Cardiac muscle cell (in vitro differentiated cells and primary cell): ENCODE measurements around the gene CCDC174. TPM values are rescaled to one million over a fixed set of nuclear protein-coding genes. Genes with fewer than 3 reads are reported as not detected.

Experiments used
- DNase-seq, 2 donors: peaks; one replicate each; pipeline versions ENCODE4 v3.0.0 to v3.0.0-alpha.2; 2010 to 2017; ENCODE audit warnings: low read depth in 1 of 2, low spot score in 1 of 2
- H3K27ac ChIP-seq: fragments of 200-600 bp; sonication (generic); 2 replicates; pipeline ENCODE4 v1.5.1; 2016
- H3K27me3 ChIP-seq: fragments of 200-600 bp; sonication (generic); 2 replicates; pipeline ENCODE4 v1.6.0; 2016; ENCODE audit warnings: control low read depth
- H3K36me3 ChIP-seq: fragments of 200-600 bp; sonication (generic); 2 replicates; pipeline ENCODE4 v1.5.1; 2016; ENCODE audit warnings: control low read depth
- H3K4me1 ChIP-seq: fragments of 200-600 bp; sonication (generic); 2 replicates; pipeline ENCODE4 v1.8.1; 2017; ENCODE audit warnings: low read depth, mild to moderate bottlenecking, mixed run types
- H3K4me3 ChIP-seq: fragments of 200-600 bp; sonication (generic); 2 replicates; pipeline ENCODE4 v1.5.1; 2016; ENCODE audit warnings: mild to moderate bottlenecking
- H3K9me3 ChIP-seq: fragments of 200-600 bp; sonication (generic); 2 replicates; pipeline ENCODE4 v1.5.1; 2017; ENCODE audit warnings: low read depth, mild to moderate bottlenecking, control low read depth
- CTCF ChIP-seq: IDR thresholded peaks from 2 replicates; pipeline ENCODE4 v1.5.1; 2012; ENCODE audit warnings: low read depth, mild to moderate bottlenecking, low read length
- polyA plus RNA-seq: library from polyadenylated mRNA; unstranded; fragments of >200 nt; fragmentation: Nextera tagmentation; extraction: Ambion mirVana; gene quantifications from 2 replicates; pipeline ENCODE4 v1.2.1, GENCODE V29; 2016
- total RNA-seq: library from RNA; depleted of rRNA; stranded (reverse); fragments of >200 nt; gene quantifications from 2 replicates; pipeline ENCODE4 v1.2.3, GENCODE V29; 2016

Gene CCDC174
- total and polyA plus RNA-seq, 2 experiments from 2014 or later, result 18.6 to 19.2 TPM

GRCh38 chr3:14680716-14681115 lies 29.2 kb downstream of the CCDC174 start:
- Histone ChIP-seq H3K27ac (no peak overlapping the region), H3K9me3 (peaks cover 3% of the 10 kb centered on the region), H3K36me3 (no peaks in the 10 kb centered on the region), H3K4me1 (no peaks in the 10 kb centered on the region), H3K27me3 (no peaks in the 10 kb centered on the region), H3K4me3 (no peak overlapping the region)
- DNase-seq, result peak in 1 of 2 donors; percentile 85
- no peak for TF ChIP-seq CTCF

DNA sequence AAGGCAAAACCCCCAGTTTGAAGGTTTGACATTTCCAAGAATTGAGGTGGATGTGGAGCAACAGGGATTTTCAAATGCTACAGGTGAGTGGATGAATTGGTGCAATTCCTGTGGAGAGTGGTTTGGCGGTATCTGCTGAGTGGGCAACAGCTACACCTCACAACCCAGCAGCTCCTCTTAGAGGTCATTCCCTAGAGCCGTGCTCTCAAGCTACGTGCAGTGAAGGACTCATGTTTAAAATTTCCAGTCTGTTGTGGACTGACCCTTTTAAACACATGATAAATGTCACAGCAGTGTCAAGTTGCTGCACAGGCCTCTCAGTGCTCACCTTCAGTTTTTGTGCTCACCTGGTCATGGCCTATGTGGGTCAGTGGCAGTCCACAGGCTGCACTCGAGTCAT lies 32.9 kb downstream of the CCDC174 start:
- TF ChIP-seq CTCF, result no peak
- Histone ChIP-seq H3K36me3 (no peaks in the 10 kb centered on the region), H3K27ac (no peak overlapping the region), H3K4me1 (no peaks in the 10 kb centered on the region), H3K4me3 (no peak overlapping the region), H3K27me3 (no peaks in the 10 kb centered on the region), H3K9me3 (peaks cover 3% of the 10 kb centered on the region)
- no peak for DNase-seq

- no peak for DNase-seq
- Histone ChIP-seq H3K27me3 (no peaks in the 10 kb centered on the region), H3K4me1 (no peaks in the 10 kb centered on the region), H3K4me3 (no peak overlapping the region), H3K9me3 (peaks cover 3% of the 10 kb centered on the region), H3K27ac (no peak overlapping the region), H3K36me3 (no peaks in the 10 kb centered on the region)
- no peak for TF ChIP-seq CTCF
These were observed 33.6 kb downstream of the CCDC174 start for GRCh38 chr3:14685179-14685578.

DNA sequence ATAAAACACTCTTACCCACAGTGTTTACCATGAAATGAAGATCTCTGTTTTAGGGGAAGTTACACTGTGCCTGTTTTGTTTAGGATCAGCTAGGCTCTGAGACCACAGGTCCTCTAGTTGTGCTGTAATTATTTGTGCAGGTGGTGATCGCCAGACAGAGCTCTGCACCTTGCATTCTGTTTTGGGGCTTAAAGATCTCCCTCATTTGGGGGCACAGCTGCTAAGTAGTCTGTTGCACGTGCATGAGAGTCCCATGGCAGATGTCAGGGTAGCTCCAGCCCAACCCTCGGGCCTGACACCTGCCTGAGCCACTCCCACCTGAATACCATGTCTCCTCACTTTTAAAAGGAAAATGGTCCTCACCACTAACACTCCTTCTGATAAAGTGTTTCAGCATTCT lies 35.8 kb downstream of the CCDC174 start:
- H3K27me3 ChIP-seq, result no peaks in the 10 kb centered on the region
- H3K27ac ChIP-seq, result no peak overlapping the region
- TF ChIP-seq CTCF, result no peak
- H3K36me3 ChIP-seq, result no peaks in the 10 kb centered on the region
- no peaks in the 10 kb centered on the region for H3K9me3 ChIP-seq
- no peak overlapping the region for H3K4me3 ChIP-seq
- no peaks in the 10 kb centered on the region for H3K4me1 ChIP-seq
- no peak for DNase-seq

- no peak for TF ChIP-seq CTCF
- DNase-seq, result no peak
- H3K9me3 ChIP-seq, result no peaks in the 10 kb centered on the region
- H3K27me3 ChIP-seq, result no peaks in the 10 kb centered on the region
- no peaks in the 10 kb centered on the region for H3K4me1 ChIP-seq
- no peaks in the 10 kb centered on the region for H3K36me3 ChIP-seq
- no peak overlapping the region for H3K27ac ChIP-seq
- H3K4me3 ChIP-seq, result no peak overlapping the region
These were observed 37.0 kb downstream of the CCDC174 start for GRCh38 chr3:14688525-14688924.
